PFSK-1 (cell line): ENCODE results near the gene OR7D2. TPM values are rescaled to one million over a fixed set of nuclear protein-coding genes. Genes with fewer than 3 reads are reported as not detected.

Experiments used
- FOXP2 ChIP-seq: optimal IDR thresholded peaks from 2 replicates; pipeline ENCODE3; 2011; ENCODE audit warnings: borderline replicate concordance, control low read depth, inconsistent platforms; ENCODE audit not compliant: insufficient read depth; ENCODE audit errors: extremely low read length, extremely low read depth
- POLR2AphosphoS5 ChIP-seq: IDR thresholded peaks from 2 replicates; pipeline ENCODE4 v1.6.1; 2012; ENCODE audit warnings: low read depth, mild to moderate bottlenecking, control low read depth, low read length, moderate library complexity
- REST ChIP-seq, 2 experiments: IDR thresholded peaks; 2 replicates each; pipeline versions ENCODE4 v1.6.1 to v1.8.0; 2011 to 2012; ENCODE audit warnings: low read depth in 2 of 2, low read length in 2 of 2, control low read depth in 1 of 2, inconsistent platforms in 1 of 2, mild to moderate bottlenecking in 1 of 2, moderate library complexity in 1 of 2; ENCODE audit not compliant: insufficient read depth in 1 of 2
- SIN3A ChIP-seq: IDR thresholded peaks from 2 replicates; pipeline ENCODE4 v1.6.1; 2012; ENCODE audit warnings: mild to moderate bottlenecking, low read length, moderate library complexity, borderline replicate concordance; ENCODE audit not compliant: insufficient read depth
- TAF1 ChIP-seq: IDR thresholded peaks from 2 replicates; pipeline ENCODE4 v1.6.1; 2012; ENCODE audit warnings: low read length, control low read depth, borderline replicate concordance; ENCODE audit not compliant: insufficient read depth
- polyA plus RNA-seq: library from polyadenylated mRNA; unstranded; fragments of >200 nt; gene quantifications from one replicate; pipeline ENCODE4 v1.2.1, GENCODE V29; 2012; ENCODE audit warnings: low read depth, missing spikeins; ENCODE audit not compliant: insufficient read length

Gene OR7D2
- polyA plus RNA-seq, result not detected

DNA sequence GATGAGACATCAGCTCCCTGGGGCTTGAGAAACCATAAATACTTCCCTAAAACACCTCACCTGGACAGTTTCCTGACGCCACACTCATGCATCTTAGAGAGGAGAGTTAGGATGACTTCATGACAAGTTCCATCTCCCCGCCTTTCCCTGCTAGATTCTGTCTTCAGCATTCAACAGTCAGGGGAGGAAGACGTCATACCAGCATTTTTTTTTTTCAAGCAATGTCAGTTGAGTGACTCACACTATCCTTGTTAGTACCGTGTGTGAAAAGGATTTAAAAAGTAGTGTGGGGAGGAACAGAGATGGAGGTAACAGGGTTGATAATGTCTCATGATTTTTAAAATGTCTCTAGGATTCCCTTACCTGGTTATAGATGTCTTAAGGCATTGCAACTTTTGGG, at the start of gene OR7D2:
OR7D2 (plus strand) TSS at position 79 of the 400 bp plus-strand sequence. CDS start 6,803 bp downstream, outside the sequence.
- TF ChIP-seq FOXP2, result no peak
- no peak for TF ChIP-seq REST (IDR thresholded peaks at IDR 0.05; ENCODE audit: insufficient read depth in 1 of 2, low read depth in 2 of 2, low read length in 2 of 2)
- no peak for TF ChIP-seq TAF1
- no peak for TF ChIP-seq POLR2AphosphoS5

DNA sequence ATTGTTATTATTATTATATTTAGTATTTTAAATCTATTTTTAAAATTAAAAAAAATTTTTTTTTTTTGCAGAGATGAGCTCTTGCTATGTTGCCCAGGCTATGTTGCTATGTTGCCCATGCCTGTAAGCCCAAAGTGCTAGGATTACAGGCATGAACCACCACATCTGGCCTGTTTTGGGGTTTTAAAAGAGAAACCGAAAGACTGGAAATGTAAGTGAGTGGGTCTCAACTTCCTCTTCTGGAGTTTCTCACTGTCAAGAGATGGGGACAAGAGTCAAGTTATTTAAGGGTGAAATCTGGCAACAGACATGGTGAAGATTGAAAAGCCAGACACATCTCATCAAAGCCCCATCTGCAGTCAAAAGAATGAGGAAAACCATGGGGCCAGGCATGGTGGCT, 47.8 kb upstream of the OR7D2 start:
- TF ChIP-seq REST (IDR thresholded peaks at IDR 0.05; ENCODE audit: insufficient read depth in 1 of 2, low read depth in 2 of 2, low read length in 2 of 2), result no peak
- TF ChIP-seq POLR2AphosphoS5, result no peak
- no peak for TF ChIP-seq SIN3A
- TF ChIP-seq TAF1, result no peak
- no peak for TF ChIP-seq FOXP2

- TF ChIP-seq FOXP2, result no peak
- no peak for TF ChIP-seq POLR2AphosphoS5
- TF ChIP-seq SIN3A, result no peak
- no peak for TF ChIP-seq TAF1
- no peak for TF ChIP-seq REST (IDR thresholded peaks at IDR 0.05; ENCODE audit: insufficient read depth in 1 of 2, low read depth in 2 of 2, low read length in 2 of 2)
These were observed 46.4 kb upstream of the OR7D2 start for GRCh38 chr19:9132422-9132821.

GRCh38 chr19:9139609-9140158, 39.1 kb upstream of the OR7D2 start:
- TF ChIP-seq POLR2AphosphoS5 (no peak), TAF1 (no peak), SIN3A (no peak), FOXP2 (no peak), REST (IDR thresholded peaks at IDR 0.05; ENCODE audit: insufficient read depth in 1 of 2, low read depth in 2 of 2, low read length in 2 of 2) (no peak)

GRCh38 chr19:9140159-9140874, 38.5 kb upstream of the OR7D2 start, which contains the start of gene ZNF317:
Gene ZNF317 (plus strand): TSS chr19:9140397. CDS start chr19:9156017, 15,620 bp downstream.
- TF ChIP-seq TAF1, result peak; percentile 78; the same call in 1 of the 2 replicates
- peak; percentile 85; the same call in 1 of the 2 replicates for TF ChIP-seq SIN3A
- peak in 1 of 2 experiments; percentile 39; a peak in 1 of 4 replicates for TF ChIP-seq REST (IDR thresholded peaks at IDR 0.05; ENCODE audit: insufficient read depth in 1 of 2, low read depth in 2 of 2, low read length in 2 of 2)
- TF ChIP-seq POLR2AphosphoS5, result peak; percentile 93
- TF ChIP-seq FOXP2, result no peak
